H9 (cell line): ENCODE results near the gene SYMPK. TPM values are rescaled to one million over a fixed set of nuclear protein-coding genes. Genes with fewer than 3 reads are reported as not detected.

Experiments used
- DNase-seq: peaks from one replicate; pipeline ENCODE4 v3.0.0-alpha.2; 2017
- H2AFZ ChIP-seq: one replicate; pipeline ENCODE4 v1.6.1; 2013; ENCODE audit warnings: mild to moderate bottlenecking, low read length, control low read depth, moderate library complexity
- H2AK5ac ChIP-seq: 2 replicates; pipeline ENCODE4 v1.6.1; 2013; ENCODE audit warnings: low read length, control low read depth, mixed read lengths; ENCODE audit not compliant: insufficient read length
- H2BK120ac ChIP-seq: one replicate; pipeline ENCODE4 v1.6.1; 2013; ENCODE audit warnings: low read depth, mild to moderate bottlenecking, low read length, control low read depth, inconsistent platforms; ENCODE audit not compliant: poor library complexity, severe bottlenecking
- H2BK12ac ChIP-seq: 2 replicates; pipeline ENCODE4 v1.6.1; 2013; ENCODE audit warnings: low read length, control low read depth, mixed read lengths, low read depth; ENCODE audit not compliant: insufficient read length
- H2BK15ac ChIP-seq: 2 replicates; pipeline ENCODE4 v1.6.1; 2013; ENCODE audit warnings: low read depth, low read length, control low read depth
- H2BK20ac ChIP-seq: one replicate; pipeline ENCODE4 v1.6.1; 2013; ENCODE audit warnings: low read depth, mild to moderate bottlenecking, low read length, control low read depth, inconsistent platforms; ENCODE audit not compliant: poor library complexity, severe bottlenecking
- H2BK5ac ChIP-seq: 2 replicates; pipeline ENCODE4 v1.6.1; 2013; ENCODE audit warnings: low read length, control low read depth, mixed read lengths; ENCODE audit not compliant: insufficient read length
- H3K14ac ChIP-seq: 2 replicates; pipeline ENCODE4 v1.6.1; 2013; ENCODE audit warnings: low read length, control low read depth; ENCODE audit not compliant: insufficient read depth
- H3K18ac ChIP-seq: 2 replicates; pipeline ENCODE4 v1.6.1; 2013; ENCODE audit warnings: low read depth, mild to moderate bottlenecking, mixed read lengths, low read length, control low read depth; ENCODE audit not compliant: insufficient read length
- H3K23ac ChIP-seq: 2 replicates; pipeline ENCODE4 v1.6.1; 2013; ENCODE audit warnings: low read length, control low read depth, mixed read lengths, low read depth; ENCODE audit not compliant: insufficient read length
- H3K23me2 ChIP-seq: 2 replicates; pipeline ENCODE4 v1.6.1; 2013; ENCODE audit warnings: low read depth, mild to moderate bottlenecking, mixed read lengths, low read length, control low read depth; ENCODE audit not compliant: insufficient read length, poor library complexity, severe bottlenecking
- H3K27ac ChIP-seq: 2 replicates; pipeline ENCODE4 v1.5.1; 2013; ENCODE audit warnings: low read length, control low read depth, mixed read lengths, low read depth; ENCODE audit not compliant: insufficient read length
- H3K27me3 ChIP-seq: 2 replicates; pipeline ENCODE4 v1.6.1; 2013; ENCODE audit warnings: low read length, control low read depth, inconsistent platforms; ENCODE audit not compliant: insufficient read depth
- H3K4ac ChIP-seq: 2 replicates; pipeline ENCODE4 v1.6.1; 2013; ENCODE audit warnings: low read depth, mild to moderate bottlenecking, control low read depth, inconsistent platforms, low read length, moderate library complexity
- H3K4me1 ChIP-seq: 2 replicates; pipeline ENCODE4 v1.6.1; 2013; ENCODE audit warnings: low read length, control low read depth, inconsistent platforms; ENCODE audit not compliant: insufficient read depth
- H3K4me2 ChIP-seq: 2 replicates; pipeline ENCODE4 v1.6.1; 2013; ENCODE audit warnings: low read length, control low read depth, mixed read lengths; ENCODE audit not compliant: insufficient read length, insufficient read depth
- H3K56ac ChIP-seq: 2 replicates; pipeline ENCODE4 v1.6.1; 2013; ENCODE audit warnings: low read depth, mild to moderate bottlenecking, mixed read lengths, low read length, control low read depth; ENCODE audit not compliant: insufficient read length
- H3K79me1 ChIP-seq: 2 replicates; pipeline ENCODE4 v1.6.1; 2013; ENCODE audit warnings: low read depth, mild to moderate bottlenecking, moderate library complexity, low read length, control low read depth, inconsistent platforms; ENCODE audit not compliant: insufficient read depth, poor library complexity, severe bottlenecking
- H3K79me2 ChIP-seq: 2 replicates; pipeline ENCODE4 v1.6.1; 2013; ENCODE audit warnings: low read length, control low read depth, inconsistent platforms; ENCODE audit not compliant: insufficient read depth
- H3K9ac ChIP-seq: 2 replicates; pipeline ENCODE4 v1.6.1; 2013; ENCODE audit warnings: low read length, control low read depth, mixed read lengths; ENCODE audit not compliant: insufficient read length; ENCODE audit errors: extremely low read depth
- H3K9me3 ChIP-seq: one replicate; pipeline ENCODE4 v1.6.1; 2013; ENCODE audit warnings: low read depth, low read length, inconsistent platforms; ENCODE audit not compliant: control insufficient read depth
- H3T11ph ChIP-seq: one replicate; pipeline ENCODE4 v1.6.1; 2013; ENCODE audit warnings: mild to moderate bottlenecking, low read length, control low read depth, inconsistent platforms
- H4K20me1 ChIP-seq: one replicate; pipeline ENCODE4 v1.6.1; 2013; ENCODE audit not compliant: control insufficient read depth, insufficient read length, insufficient read depth
- H4K5ac ChIP-seq: 2 replicates; pipeline ENCODE4 v1.6.1; 2013; ENCODE audit warnings: low read depth, mild to moderate bottlenecking, mixed read lengths, low read length, control low read depth; ENCODE audit not compliant: insufficient read length
- H4K8ac ChIP-seq: replicated peaks from 2 replicates; pipeline ENCODE4 v1.6.1; 2013; ENCODE audit warnings: low read length, control low read depth, mixed read lengths, low read depth; ENCODE audit not compliant: insufficient read length
- H4K91ac ChIP-seq: 2 replicates; pipeline ENCODE4 v1.6.1; 2013; ENCODE audit warnings: low read depth, mild to moderate bottlenecking, moderate library complexity, mixed read lengths, low read length, control low read depth; ENCODE audit not compliant: insufficient read length
- H3K27ac Mint-ChIP-seq, 3 experiments: 2 replicates in 2 of 3; 3 replicates in 1 of 3; pipeline ENCODE4 v1.8.0; 2020 to 2021; ENCODE audit warnings: mixed read lengths in 3 of 3, mild to moderate bottlenecking in 1 of 3, moderate library complexity in 1 of 3
- H3K27me3 Mint-ChIP-seq: 2 replicates; pipeline ENCODE4 v1.8.0; 2021; ENCODE audit warnings: low read depth, mild to moderate bottlenecking, moderate library complexity, mixed read lengths
- H3K36me3 Mint-ChIP-seq, 3 experiments: 2 replicates in 2 of 3; 3 replicates in 1 of 3; pipeline ENCODE4 v1.8.0; 2020 to 2021; ENCODE audit warnings: low read depth in 3 of 3, mixed read lengths in 3 of 3; ENCODE audit not compliant: insufficient read depth in 1 of 3
- H3K4me1 Mint-ChIP-seq, 2 experiments: 2 replicates each; pipeline ENCODE4 v1.8.0; 2020; ENCODE audit warnings: mixed read lengths in 2 of 2
- H3K4me3 Mint-ChIP-seq, 2 experiments: 2 replicates in 1 of 2; 3 replicates in 1 of 2; pipeline ENCODE4 v1.8.0; 2020 to 2021; ENCODE audit warnings: mild to moderate bottlenecking in 2 of 2, mixed read lengths in 2 of 2, moderate library complexity in 1 of 2
- H3K9me3 Mint-ChIP-seq, 2 experiments: 2 replicates in 1 of 2; 3 replicates in 1 of 2; pipeline ENCODE4 v1.8.0; 2020; ENCODE audit warnings: mild to moderate bottlenecking in 2 of 2, mixed read lengths in 2 of 2, moderate library complexity in 1 of 2
- WGBS: extraction: QIAGEN DNeasy Blood & Tissue Kit; methylation state at CpG from one replicate; pipeline ENCODE4 v1.1.7; 2013; ENCODE audit warnings: missing lambda C conversion rate, low lambda C conversion rate, mixed read lengths; ENCODE audit not compliant: insufficient read length; ENCODE audit errors: extremely low coverage; 5-methylcytosine and 5-hydroxymethylcytosine counted together
- total RNA-seq: library from RNA; stranded (reverse); gene quantifications from 2 replicates; pipeline ENCODE4 v1.2.1, GENCODE V29; 2021
- TF ChIP-seq, protein P1 (sequence below): fragments of 200-600 bp; sonication (generic); conservative IDR thresholded peaks from 3 replicates; pipeline ENCODE4 v1.8.0; 2021; ENCODE audit warnings: antibody characterized with exemption, mild to moderate bottlenecking

SYMPK gene
- total RNA-seq, 1 experiment from 2014 or later: 104 TPM

DNA sequence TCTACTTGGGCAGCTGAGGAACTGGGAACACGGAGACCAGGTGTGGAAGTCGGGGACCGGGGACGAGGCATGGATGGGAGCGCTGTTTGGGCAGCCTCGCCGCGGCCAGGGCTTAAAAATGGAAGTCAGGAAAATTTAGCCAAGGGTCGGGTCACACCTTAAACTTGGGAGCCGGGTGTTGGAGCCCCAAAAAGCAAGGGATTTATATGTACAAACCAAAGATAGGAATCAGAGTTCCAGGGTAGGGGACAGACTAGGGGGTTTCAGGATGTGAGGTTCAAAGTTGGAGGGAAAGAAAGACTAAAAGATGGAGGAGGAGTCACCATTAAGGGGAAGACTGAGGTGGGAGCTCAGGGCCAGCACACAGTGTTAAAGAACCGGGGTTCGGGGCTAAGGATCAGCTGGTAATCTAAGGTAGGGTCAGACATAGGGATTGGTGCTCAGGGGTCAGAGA, 1.7 kb upstream of the SYMPK start:
- DNase-seq: no peak
- Histone ChIP-seq H4K5ac (no peak overlapping the region), H2BK20ac (no peak overlapping the region), H3K9me3 (no peaks in the 10 kb centered on the region), H2AFZ (no peak overlapping the region), H3K27ac (no peak overlapping the region), H4K91ac (no peak overlapping the region), H3K79me2 (peaks cover 10% of the 10 kb centered on the region; the same call in 1 of the 2 replicates), H3K4ac (no peak overlapping the region), H3K4me1 (peaks cover 5% of the 10 kb centered on the region; the same call in 1 of the 2 replicates), H2BK5ac (no peak overlapping the region), H3T11ph (no peak overlapping the region), H3K79me1 (peaks cover 3% of the 10 kb centered on the region), H3K27me3 (no peaks in the 10 kb centered on the region), H2BK12ac (peak overlapping the region; percentile 52), H4K8ac (no peak overlapping the region), H3K56ac (no peak overlapping the region), H3K9ac (peak overlapping the region; percentile 87), H3K23me2 (peaks cover 18% of the 10 kb centered on the region), H3K14ac (peak overlapping the region; percentile 98; the same call in 1 of the 2 replicates), H2BK120ac (no peak overlapping the region), H3K18ac (peak overlapping the region; percentile 99), H2AK5ac (no peak overlapping the region), H4K20me1 (no peaks in the 10 kb centered on the region), H3K4me2 (peak overlapping the region; percentile 83), H3K23ac (no peak overlapping the region), H2BK15ac (no peak overlapping the region)
- peaks cover 36 to 52% of the 10 kb centered on the region in 2 experiments for H3K4me1 Mint-ChIP-seq
- WGBS: no CpG with 5 or more reads among the region's 12 CpGs
- H3K4me3 Mint-ChIP-seq: peak overlapping the region; percentile 97 to 100
- TF ChIP-seq, protein P1, sequence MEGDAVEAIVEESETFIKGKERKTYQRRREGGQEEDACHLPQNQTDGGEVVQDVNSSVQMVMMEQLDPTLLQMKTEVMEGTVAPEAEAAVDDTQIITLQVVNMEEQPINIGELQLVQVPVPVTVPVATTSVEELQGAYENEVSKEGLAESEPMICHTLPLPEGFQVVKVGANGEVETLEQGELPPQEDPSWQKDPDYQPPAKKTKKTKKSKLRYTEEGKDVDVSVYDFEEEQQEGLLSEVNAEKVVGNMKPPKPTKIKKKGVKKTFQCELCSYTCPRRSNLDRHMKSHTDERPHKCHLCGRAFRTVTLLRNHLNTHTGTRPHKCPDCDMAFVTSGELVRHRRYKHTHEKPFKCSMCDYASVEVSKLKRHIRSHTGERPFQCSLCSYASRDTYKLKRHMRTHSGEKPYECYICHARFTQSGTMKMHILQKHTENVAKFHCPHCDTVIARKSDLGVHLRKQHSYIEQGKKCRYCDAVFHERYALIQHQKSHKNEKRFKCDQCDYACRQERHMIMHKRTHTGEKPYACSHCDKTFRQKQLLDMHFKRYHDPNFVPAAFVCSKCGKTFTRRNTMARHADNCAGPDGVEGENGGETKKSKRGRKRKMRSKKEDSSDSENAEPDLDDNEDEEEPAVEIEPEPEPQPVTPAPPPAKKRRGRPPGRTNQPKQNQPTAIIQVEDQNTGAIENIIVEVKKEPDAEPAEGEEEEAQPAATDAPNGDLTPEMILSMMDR: no peak
- H3K27me3 Mint-ChIP-seq: no peaks in the 10 kb centered on the region; the same call in 1 of the 2 replicates
- peak overlapping the region; percentile 85 to 98 (median 96); a peak in 6 of 7 replicates for H3K27ac Mint-ChIP-seq
- H3K9me3 Mint-ChIP-seq: no peaks in the 10 kb centered on the region; a peak in 1 of 5 replicates
- peaks cover 1 to 14% (median 5%) of the 10 kb centered on the region in 3 experiments; a peak in 6 of 7 replicates for H3K36me3 Mint-ChIP-seq
